PFSK-1 (cell line): Measurements from ENCODE around the gene PLEKHM3.

Source experiments
- FOXP2 ChIP-seq: optimal IDR thresholded peaks from 2 replicates; pipeline ENCODE3; 2011; ENCODE audit warnings: borderline replicate concordance, control low read depth, inconsistent platforms; ENCODE audit not compliant: insufficient read depth; ENCODE audit errors: extremely low read length, extremely low read depth
- POLR2AphosphoS5 ChIP-seq: IDR thresholded peaks from 2 replicates; pipeline ENCODE4 v1.6.1; 2012; ENCODE audit warnings: low read depth, mild to moderate bottlenecking, control low read depth, low read length, moderate library complexity
- REST ChIP-seq, 2 experiments: IDR thresholded peaks; 2 replicates each; pipeline versions ENCODE4 v1.6.1 to v1.8.0; 2011 to 2012; ENCODE audit warnings: low read depth in 2 of 2, low read length in 2 of 2, control low read depth in 1 of 2, inconsistent platforms in 1 of 2, mild to moderate bottlenecking in 1 of 2, moderate library complexity in 1 of 2; ENCODE audit not compliant: insufficient read depth in 1 of 2
- SIN3A ChIP-seq: IDR thresholded peaks from 2 replicates; pipeline ENCODE4 v1.6.1; 2012; ENCODE audit warnings: mild to moderate bottlenecking, low read length, moderate library complexity, borderline replicate concordance; ENCODE audit not compliant: insufficient read depth
- TAF1 ChIP-seq: IDR thresholded peaks from 2 replicates; pipeline ENCODE4 v1.6.1; 2012; ENCODE audit warnings: low read length, control low read depth, borderline replicate concordance; ENCODE audit not compliant: insufficient read depth

- TF ChIP-seq FOXP2 (no peak), POLR2AphosphoS5 (no peak), TAF1 (no peak), REST (IDR thresholded peaks at IDR 0.05; ENCODE audit: insufficient read depth in 1 of 2, low read depth in 2 of 2, low read length in 2 of 2) (no peak), SIN3A (no peak)
Observed at GRCh38 chr2:207895274-207895860, 130.0 kb downstream of the PLEKHM3 start.
